ENCODE data around the gene USP28.
"Not testable (repeated sequence)": the region's sequence is repeated elsewhere in the genome, so short reads cannot be mapped to it uniquely, and the experiment has no call there.

Gene USP28

DNA sequence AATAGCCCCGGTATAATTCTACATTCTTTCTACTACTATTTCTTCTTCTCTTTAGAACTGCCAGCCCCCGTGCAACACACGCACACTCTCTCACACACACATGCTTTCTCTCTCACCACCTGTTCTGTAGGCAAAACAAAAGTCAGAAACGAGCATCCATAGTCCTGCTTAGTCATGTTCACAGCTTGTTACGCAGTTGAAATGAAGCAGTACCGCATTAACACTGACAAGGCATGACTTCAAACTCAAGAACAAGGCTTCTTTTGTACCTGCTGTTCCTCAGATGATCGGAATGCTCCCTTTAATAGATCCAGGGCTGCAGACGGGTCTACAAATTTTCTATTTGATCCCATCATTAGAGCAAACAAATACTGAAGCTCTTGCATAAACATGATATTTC lies 42.2 kb downstream of the USP28 start:
- no peak for DNase-seq

DNA sequence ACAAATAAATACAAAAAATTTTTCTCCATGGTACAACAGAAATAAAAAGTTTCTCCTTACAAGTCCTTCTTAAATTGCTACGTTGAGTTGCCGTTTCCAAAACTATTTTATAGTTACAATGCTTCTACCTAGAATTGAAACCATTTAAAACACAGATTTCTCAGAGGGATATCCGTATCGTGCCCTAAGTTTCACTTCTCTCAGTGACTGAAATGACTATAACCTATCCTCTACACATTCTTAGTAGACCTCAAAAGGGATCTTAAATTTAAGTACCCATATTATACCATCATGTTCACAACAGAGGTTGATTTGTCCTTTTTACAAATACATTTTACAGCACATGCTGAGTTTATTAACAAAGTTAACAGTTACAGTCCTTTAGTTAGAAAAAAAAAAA lies 44.1 kb downstream of the USP28 start:
- DNase-seq, result no peak

DNA sequence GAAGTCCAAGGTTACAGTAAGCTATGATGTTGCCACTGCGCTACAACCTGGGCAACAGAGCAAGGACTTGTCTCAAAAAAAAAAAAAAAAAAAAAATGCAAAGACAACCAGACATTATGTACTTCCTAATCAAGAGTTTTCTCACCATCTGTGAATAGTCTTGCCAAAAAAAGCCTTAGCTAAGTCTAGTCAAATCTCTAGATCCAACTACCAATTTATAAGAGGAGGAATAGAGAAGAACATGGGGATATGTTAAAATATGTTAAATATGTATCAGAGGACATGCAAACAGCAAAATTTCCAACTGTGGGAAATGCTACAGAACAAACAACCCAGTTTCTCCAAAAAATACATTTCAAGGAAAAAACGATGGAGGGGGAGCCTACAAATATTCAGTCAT lies 45.6 kb downstream of the USP28 start:
- no peak for DNase-seq

- no peak for DNase-seq
These were observed 47.2 kb downstream of the USP28 start for GRCh38 chr11:113828191-113828590.

DNA sequence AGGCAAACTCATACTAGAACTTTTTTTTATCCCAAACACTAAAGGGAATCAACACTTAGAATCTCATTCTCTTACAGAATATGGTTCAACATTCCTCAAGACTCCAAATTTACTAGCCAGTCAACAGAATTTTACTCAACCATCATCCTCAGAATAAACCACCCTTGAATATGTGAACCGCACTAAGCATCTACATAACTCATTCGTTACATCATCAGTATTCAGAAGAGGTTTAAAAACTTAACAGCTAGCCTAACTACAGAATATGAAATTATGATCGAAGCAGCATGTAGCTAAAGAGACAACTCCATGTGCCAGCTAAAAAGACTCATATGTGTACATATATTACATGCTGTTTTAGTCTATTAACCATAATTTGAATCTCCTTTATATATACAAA lies 47.9 kb downstream of the USP28 start:
- no peak for DNase-seq

GRCh38 chr11:113818426-113818825 lies 56.9 kb downstream of the USP28 start:
- DNase-seq, result no peak

GRCh38 chr11:113817626-113818025 lies 57.7 kb downstream of the USP28 start:
- no peak for DNase-seq

DNA sequence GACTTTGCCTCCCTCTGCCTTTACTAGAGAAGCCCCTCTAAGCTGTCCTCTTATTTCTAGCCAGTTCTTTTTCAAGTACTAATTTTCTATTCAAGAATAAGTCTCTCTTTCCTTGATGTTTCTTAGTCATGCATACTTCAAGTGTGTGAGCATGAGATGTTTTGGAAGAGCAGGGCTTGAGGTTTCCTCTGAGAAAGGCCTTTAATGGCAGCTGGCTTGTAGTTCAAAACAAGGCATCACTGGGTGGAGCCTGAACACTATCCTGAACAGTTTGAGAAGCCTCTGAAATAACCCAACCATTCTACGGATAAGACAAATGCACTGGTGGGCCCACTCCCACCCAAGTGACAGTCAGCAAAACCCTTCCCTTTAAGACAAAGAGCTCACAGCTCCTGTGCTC lies 58.2 kb downstream of the USP28 start:
- DNase-seq, result no peak

DNA sequence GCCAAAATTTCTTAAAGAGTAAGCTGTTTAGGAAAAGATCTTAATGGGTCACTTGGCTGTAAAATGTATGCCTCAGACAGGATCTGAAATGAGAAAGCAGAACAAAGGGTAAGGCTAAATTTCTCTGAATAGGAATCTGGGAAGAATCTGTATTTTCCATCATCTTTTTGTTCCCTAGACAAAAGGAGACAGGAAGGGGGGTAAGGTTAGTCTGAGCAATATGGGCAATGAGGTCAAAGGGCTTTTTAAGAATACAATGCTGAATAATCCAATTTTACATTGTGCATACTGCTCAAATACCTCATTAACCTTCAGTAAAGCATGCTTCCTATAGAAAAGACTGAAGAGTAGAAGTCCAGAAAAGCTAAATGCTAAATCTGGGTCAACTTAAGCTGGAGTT lies 61.2 kb downstream of the USP28 start:
- DNase-seq, result no peak

DNA sequence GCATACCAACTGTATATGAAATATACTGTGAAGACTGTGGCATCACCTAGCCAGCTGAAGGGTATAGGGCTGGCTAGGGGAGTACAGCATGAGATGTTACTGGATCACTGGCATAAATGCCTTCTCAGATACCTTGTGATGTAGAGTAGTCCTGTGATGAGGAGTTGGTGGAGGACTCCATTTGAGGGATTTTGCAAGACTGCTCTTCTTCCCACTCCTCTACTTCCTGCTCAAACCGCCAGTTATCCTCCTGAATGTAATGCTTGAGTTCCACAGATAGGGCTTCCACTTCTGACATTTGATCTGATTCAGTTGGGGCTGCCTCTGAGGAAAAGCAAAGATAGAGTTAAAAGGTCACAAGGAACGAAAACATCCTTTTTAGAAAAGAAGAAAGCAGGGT lies 66.4 kb downstream of the USP28 start:
- no peak for DNase-seq

GRCh38 chr11:113806406-113806805 lies 69.0 kb downstream of the USP28 start:
- DNase-seq, result no peak

- DNase-seq, result no peak
These were observed 69.7 kb downstream of the USP28 start for GRCh38 chr11:113805640-113806039.

DNA sequence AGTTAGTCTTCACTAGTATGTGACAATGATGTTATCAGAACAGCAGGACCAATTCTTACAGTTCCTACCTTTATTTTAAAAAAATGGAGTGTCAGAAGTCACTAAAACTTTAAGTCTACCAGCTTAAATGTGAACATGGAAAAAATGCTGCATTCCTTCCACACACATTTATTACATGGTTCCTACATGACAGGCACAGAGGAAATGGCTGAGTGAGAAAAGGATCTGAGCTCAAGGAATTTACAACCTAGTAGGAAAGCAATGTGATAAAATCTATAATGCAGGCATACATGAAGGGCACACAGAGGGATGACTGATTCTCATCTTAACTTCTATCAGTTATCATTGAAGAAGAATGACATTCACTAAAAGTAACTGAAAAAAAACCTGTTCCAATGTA lies 72.8 kb downstream of the USP28 start:
- no peak for DNase-seq

DNA sequence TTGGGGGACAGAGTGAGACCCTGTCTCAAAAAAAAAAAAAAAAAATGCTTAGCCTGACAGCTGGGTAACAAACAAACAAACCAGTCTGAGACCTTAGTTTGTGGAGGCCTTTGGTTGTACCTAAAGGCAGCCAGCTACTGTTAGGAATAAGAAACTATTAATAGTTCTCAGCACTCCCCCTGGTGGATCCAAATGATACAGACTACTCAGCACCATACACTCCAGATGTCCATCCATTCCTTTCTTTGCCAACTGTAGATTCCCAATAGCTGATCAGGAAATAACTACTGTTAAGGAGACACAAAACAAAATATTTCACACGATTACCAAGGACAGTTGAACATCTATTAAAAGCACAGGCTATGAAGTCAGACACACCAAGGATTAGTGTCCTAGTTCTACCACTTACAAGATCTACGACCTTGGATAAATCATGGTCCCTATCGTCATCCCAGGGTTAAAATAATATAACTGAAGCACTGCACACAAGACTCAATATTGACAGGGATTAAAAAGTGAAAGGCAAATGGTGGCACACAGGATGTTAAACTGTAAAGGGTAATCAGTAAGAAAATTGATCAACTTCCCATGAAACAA lies 78.6 kb downstream of the USP28 start:
- no peak for DNase-seq

- DNase-seq, result no peak
These were observed 85.6 kb downstream of the USP28 start for GRCh38 chr11:113789675-113790320.

DNA sequence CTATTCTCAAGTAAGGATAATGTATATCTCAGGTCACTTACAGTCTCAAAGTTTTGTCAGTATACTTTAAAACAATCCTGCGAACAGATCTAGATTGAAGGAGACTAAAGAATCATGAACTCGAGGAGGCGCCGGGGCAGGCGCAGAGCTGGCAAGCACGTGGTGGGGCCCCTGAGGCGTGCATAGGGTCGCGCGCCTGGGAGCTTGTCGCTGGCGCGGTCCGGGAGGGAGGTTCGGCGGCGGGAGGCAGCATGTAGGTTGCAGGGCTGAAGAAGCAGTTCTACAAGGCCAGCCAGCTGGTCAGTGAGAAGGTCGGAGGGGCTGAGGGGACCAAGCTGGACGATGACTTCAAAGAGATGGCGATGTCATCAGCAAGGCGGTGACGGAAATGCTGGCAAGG lies 86.4 kb downstream of the USP28 start:
- not testable (repeated sequence) for DNase-seq

DNA sequence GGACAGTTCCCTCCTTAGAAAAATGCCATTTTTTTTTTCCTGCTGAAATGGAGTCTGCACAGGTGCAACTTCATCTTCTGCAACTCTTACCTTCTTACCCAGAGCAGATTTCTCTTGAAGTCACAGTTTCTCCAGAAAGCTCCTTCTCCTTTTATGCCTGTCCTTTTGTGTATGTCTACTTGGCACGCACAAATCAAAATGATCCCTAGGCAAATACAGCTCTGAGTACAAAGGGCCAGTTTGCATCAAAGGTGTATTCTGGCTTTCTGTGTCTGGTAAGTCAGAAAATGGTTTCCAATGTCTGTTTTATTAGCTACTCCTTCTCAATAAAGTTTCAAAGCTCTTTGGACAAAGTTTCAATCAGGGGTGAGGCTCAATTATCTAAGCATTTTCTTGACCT lies 93.2 kb downstream of the USP28 start:
- no peak for DNase-seq

DNA sequence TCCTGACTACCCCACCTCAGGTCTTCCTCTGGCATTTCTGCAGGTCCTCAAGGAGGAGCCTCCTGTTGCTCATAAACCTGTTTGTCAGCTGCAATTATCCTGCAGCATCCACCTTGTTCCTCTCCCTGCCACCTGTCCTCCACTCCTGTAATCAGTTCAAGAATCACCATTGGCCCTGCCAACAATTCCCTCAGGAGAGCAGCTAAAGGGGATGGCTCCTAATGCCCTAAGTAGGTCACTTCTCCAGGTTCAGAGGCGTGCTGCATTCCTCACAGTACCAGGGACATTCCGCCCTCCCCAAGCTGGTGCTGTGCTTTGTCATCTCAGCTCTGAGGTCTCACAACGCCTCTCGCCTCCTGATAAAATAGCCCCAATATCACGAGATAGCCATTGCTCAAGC lies 93.7 kb downstream of the USP28 start:
- no peak for DNase-seq

DNA sequence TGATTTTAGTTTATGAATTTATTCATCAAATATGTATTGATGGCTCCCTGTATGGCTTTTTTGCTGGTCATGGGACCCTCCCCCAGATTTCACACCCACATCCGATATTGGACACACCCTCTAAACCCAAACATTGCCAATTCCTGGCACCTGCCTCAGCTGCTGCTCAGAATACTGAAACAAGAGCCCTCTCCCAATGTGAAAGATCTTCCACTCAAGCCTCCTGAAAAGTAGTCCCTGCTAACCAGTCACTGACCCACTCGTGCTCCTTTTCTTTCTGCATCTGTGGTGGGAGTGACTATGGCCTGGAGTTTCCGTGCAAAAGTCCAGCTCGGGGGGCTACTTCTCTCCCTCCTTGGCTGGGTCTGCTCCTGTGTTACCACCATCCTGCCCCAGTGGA lies 95.9 kb downstream of the USP28 start, which contains the start of gene CLDN25:
Gene CLDN25, plus strand, starts transcription at position 301 of the 400 bp plus-strand sequence. Its CDS starts 0 bp downstream, at position 301.
- no peak for DNase-seq

- DNase-seq, result no peak
These were observed 97.1 kb downstream of the USP28 start for GRCh38 chr11:113778111-113778910.

- no peak for DNase-seq
These were observed 101.2 kb downstream of the USP28 start for GRCh38 chr11:113774174-113774503.

DNA sequence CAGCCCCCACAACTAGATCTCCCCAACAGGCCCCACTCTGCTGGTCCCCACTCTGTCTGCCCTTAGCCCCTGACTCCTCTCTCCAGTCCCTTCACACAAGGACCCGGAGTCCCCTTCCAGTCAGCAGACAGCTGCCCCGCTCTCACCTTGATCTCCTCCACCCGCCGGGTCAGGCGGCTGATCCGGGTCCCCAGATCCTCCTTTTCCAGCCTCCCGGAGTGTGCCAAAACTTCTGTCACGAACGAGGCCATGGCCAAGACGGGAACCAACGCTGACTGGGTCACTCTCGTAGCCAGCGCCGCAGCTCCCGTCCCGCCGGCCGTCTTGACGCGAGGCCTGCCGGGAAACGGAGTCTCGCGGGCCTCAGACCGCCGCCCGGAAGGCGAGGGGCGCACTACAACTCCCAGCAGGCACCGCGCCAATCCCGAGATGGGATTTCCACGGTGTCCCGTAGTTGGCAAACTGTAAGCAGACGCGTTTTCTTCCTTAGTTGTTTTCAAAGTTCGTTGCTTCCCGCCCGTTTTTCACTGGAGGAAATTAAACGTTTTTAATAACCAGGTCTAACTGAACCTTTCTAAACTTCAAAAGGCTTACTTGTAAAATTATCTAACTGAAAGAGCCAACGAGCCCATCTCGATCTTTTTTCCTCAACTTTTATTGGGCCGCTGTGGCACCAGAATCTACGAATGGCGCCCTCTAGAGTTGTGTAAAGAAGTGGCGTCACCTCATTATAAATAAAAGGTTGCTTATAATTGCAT lies 101.8 kb downstream of the USP28 start, which contains the start of gene ZW10:
Gene ZW10, minus strand, starts transcription at position 277 of the 758 bp plus-strand sequence. Its CDS starts 26 bp downstream, at position 251.
- peak; percentile 92 to 94 for DNase-seq

DNA sequence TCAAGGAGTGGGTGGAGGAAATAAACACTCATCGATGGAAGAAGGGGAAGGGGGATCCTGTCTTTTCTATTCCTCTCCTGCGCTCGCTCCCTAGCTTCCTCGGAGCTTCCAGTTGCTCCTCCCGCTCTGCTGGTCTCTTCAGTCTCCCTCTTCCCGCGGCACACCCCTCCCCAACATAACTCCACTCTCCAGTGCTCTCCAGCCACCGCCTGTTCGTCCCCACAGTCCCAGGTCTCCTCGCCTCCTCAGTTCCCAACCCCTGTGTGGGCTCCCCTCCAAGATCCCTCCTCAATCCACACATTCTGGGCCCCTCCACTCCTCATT lies 102.3 kb downstream of the USP28 start:
- no peak for DNase-seq

- DNase-seq, result no peak
These were observed 103.4 kb downstream of the USP28 start for GRCh38 chr11:113771964-113772363.

All from activated CD4-positive, alpha-beta T cell treated with anti-CD3 and anti-CD28 coated beads, Interleukin-2, amount 50 U/mL, for 48 hours (primary cell).